Vagina (tissue), 2 donors: ENCODE results near the gene TP53I13.

Experiments
- POLR2A ChIP-seq, 2 donors: fragments of 450-650 bp; IDR thresholded peaks; one replicate each; pipeline ENCODE4 v1.6.1; 2017; ENCODE audit warnings: antibody characterized with exemption in 2 of 2, mild to moderate bottlenecking in 2 of 2, moderate library complexity in 2 of 2
- POLR2AphosphoS5 ChIP-seq, 2 donors: sonication (generic); formaldehyde crosslinking; IDR thresholded peaks; one replicate each; pipeline ENCODE4 v1.9.0; 2017; ENCODE audit warnings: antibody characterized with exemption in 2 of 2, mild to moderate bottlenecking in 2 of 2, low read depth in 1 of 2; ENCODE audit not compliant: insufficient read depth in 1 of 2
- TF ChIP-seq, protein P1 (sequence below), 3 experiments: fragments of 450-650 bp in 2 of 3; fragments of 200-600 bp in 1 of 3; sonication (generic) in 1 of 3; IDR thresholded peaks; one replicate each; pipeline ENCODE4 v1.5.1; 2017 to 2019; ENCODE audit warnings: antibody characterized with exemption in 3 of 3, mild to moderate bottlenecking in 2 of 3, moderate library complexity in 2 of 3

DNA sequence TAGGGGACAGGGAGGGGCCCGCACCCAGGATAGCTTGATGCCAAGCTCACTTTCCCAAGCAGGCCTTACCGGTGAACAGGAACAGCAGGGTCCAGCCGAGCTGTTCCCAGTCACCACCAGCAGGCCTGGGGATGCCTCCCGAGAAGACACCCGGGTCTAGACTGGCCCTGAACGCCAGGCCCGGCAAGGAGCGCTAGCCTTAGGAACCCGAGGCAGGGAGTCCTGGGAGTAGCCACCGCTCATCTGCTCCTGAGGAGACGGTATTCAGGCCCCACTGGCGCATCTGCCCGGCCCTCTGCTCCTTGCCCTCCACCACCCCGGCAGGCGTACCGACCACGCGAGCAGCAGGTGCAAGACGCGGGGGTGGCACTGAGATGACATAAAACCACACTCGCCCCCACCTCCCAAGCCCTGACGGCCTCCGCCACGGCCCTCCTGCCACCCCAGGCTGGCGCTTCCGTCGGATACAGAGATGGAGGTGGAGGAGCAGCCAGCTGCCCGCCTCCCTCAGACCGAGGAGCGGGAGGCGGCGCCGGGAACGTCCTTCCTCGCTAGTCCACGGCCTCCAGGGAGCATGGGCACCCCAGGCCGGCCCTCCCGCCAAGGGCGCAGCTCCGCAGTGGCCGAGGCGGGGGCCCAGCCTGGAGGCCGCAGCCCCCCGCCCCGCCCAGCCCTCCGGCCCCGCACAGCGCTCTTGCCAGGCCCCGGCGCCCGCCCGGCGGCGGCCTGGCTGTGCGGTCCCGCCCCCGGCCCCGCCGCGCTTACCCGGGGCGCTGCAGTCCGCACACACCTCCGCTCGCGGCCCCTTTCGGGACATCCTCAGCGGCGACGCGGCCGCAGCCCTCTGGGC is 20.3 kb downstream of the TP53I13 start:
- TF ChIP-seq, protein P1, sequence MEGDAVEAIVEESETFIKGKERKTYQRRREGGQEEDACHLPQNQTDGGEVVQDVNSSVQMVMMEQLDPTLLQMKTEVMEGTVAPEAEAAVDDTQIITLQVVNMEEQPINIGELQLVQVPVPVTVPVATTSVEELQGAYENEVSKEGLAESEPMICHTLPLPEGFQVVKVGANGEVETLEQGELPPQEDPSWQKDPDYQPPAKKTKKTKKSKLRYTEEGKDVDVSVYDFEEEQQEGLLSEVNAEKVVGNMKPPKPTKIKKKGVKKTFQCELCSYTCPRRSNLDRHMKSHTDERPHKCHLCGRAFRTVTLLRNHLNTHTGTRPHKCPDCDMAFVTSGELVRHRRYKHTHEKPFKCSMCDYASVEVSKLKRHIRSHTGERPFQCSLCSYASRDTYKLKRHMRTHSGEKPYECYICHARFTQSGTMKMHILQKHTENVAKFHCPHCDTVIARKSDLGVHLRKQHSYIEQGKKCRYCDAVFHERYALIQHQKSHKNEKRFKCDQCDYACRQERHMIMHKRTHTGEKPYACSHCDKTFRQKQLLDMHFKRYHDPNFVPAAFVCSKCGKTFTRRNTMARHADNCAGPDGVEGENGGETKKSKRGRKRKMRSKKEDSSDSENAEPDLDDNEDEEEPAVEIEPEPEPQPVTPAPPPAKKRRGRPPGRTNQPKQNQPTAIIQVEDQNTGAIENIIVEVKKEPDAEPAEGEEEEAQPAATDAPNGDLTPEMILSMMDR (IDR thresholded peaks at IDR 0.05): no peak
- TF ChIP-seq POLR2AphosphoS5 (IDR thresholded peaks at IDR 0.05; ENCODE audit: insufficient read depth in 1 of 2, low read depth in 1 of 2) (peak in 1 of 2 donors; percentile 23), POLR2A (IDR thresholded peaks at IDR 0.05) (no peak)
